H1 (cell line): ENCODE results near the gene IL31RA. TPM values are rescaled to one million over a fixed set of nuclear protein-coding genes. Genes with fewer than 3 reads are reported as not detected.

Experiments
- CTCF ChIA-PET: fragments of 300-600 bp; sonication (Branson Sonifier 250); formaldehyde crosslinking; loops from one replicate; lab custom pipeline; 2021; ENCODE audit not compliant: partially characterized antibody; lab: Charles Lee
- POLR2A ChIA-PET: fragments of 300-600 bp; sonication (Branson Sonifier 250); formaldehyde crosslinking; loops from one replicate; lab custom pipeline; 2021; ENCODE audit warnings: inconsistent platforms; ENCODE audit not compliant: partially characterized antibody; lab: Charles Lee
- DNase-seq, 2 experiments: peaks; one replicate each; pipeline versions ENCODE4 v3.0.0 to v3.0.0-alpha.2; 2010 to 2022; ENCODE audit warnings: low spot score in 2 of 2, low read depth in 1 of 2, mixed read lengths in 1 of 2
- FAIRE-seq: peaks from 2 replicates; lab custom pipeline; 2011; peaks lifted over from hg19 to GRCh38; lab: Jason Lieb, UNC
- H2AFZ ChIP-seq: 2 replicates; pipeline ENCODE4 v1.8.1; 2012; ENCODE audit warnings: low read length, inconsistent platforms
- H2AK5ac ChIP-seq: 2 replicates; pipeline ENCODE4 v1.6.1; 2013; ENCODE audit warnings: low read depth, low read length
- H2BK120ac ChIP-seq: replicated peaks from 2 replicates; pipeline ENCODE3; 2013; ENCODE audit warnings: low read depth, low read length, inconsistent platforms
- H2BK12ac ChIP-seq: 2 replicates; pipeline ENCODE4 v1.6.1; 2013; ENCODE audit warnings: low read depth, low read length
- H2BK15ac ChIP-seq: 2 replicates; pipeline ENCODE4 v1.6.1; 2013; ENCODE audit warnings: low read length
- H2BK20ac ChIP-seq: 2 replicates; pipeline ENCODE4 v1.6.1; 2013; ENCODE audit warnings: low read length
- H2BK5ac ChIP-seq: 2 replicates; pipeline ENCODE4 v1.6.1; 2013; ENCODE audit warnings: low read depth, low read length
- H3K14ac ChIP-seq: 2 replicates; pipeline ENCODE4 v1.6.1; 2013; ENCODE audit warnings: inconsistent platforms; ENCODE audit not compliant: insufficient read length
- H3K18ac ChIP-seq: 2 replicates; pipeline ENCODE4 v1.6.1; 2013; ENCODE audit warnings: low read length; ENCODE audit errors: extremely low read depth
- H3K23ac ChIP-seq: 2 replicates; pipeline ENCODE4 v1.6.1; 2013; ENCODE audit warnings: inconsistent platforms; ENCODE audit not compliant: insufficient read length
- H3K23me2 ChIP-seq: 2 replicates; pipeline ENCODE4 v1.6.1; 2013; ENCODE audit warnings: low read depth, low read length
- H3K27ac ChIP-seq: 2 replicates; pipeline ENCODE4 v1.6.1; 2011; ENCODE audit warnings: low read depth, low read length, inconsistent platforms
- H3K27me3 ChIP-seq, 4 experiments: replicated peaks in 1 of 4; 1 replicate in 1 of 4; 2 replicates in 3 of 4; pipeline versions ENCODE4 v1.6.1 to v1.8.1; 2011 to 2013; ENCODE audit warnings: low read length in 3 of 4, mild to moderate bottlenecking in 3 of 4, inconsistent platforms in 2 of 4, mixed read lengths in 2 of 4, moderate library complexity in 1 of 4; ENCODE audit not compliant: control insufficient read depth in 3 of 4, insufficient read depth in 3 of 4; ENCODE audit errors: extremely low read depth in 1 of 4
- H3K36me3 ChIP-seq, 4 experiments: 2 replicates each; pipeline versions ENCODE4 v1.6.1 to v1.8.1; 2011 to 2013; ENCODE audit warnings: mild to moderate bottlenecking in 4 of 4, low read length in 3 of 4, moderate library complexity in 2 of 4, control low read depth in 1 of 4, inconsistent platforms in 1 of 4; ENCODE audit not compliant: insufficient read depth in 4 of 4, control insufficient read depth in 2 of 4
- H3K4ac ChIP-seq: replicated peaks from 2 replicates; pipeline ENCODE3; 2013; ENCODE audit warnings: low read length, low read depth, mixed read lengths, inconsistent platforms; ENCODE audit not compliant: insufficient read length
- H3K4me1 ChIP-seq, 4 experiments: replicated peaks in 1 of 4; 1 replicate in 1 of 4; 2 replicates in 3 of 4; pipeline versions ENCODE4 v1.6.1 to v1.8.1; 2011 to 2013; ENCODE audit warnings: low read length in 3 of 4, inconsistent platforms in 2 of 4, mixed read lengths in 1 of 4; ENCODE audit not compliant: insufficient read depth in 4 of 4, control insufficient read depth in 3 of 4
- H3K4me2 ChIP-seq, 2 experiments: 2 replicates each; pipeline versions ENCODE4 v1.6.1 to v1.8.1; 2011 to 2013; ENCODE audit warnings: low read depth in 2 of 2, low read length in 2 of 2, control low read depth in 1 of 2, inconsistent platforms in 1 of 2, mild to moderate bottlenecking in 1 of 2; ENCODE audit not compliant: insufficient read depth in 1 of 2
- H3K4me3 ChIP-seq, 4 experiments: fragments of 200-600, 300-600 bp in 1 of 4; sonication (generic), shearing (Covaris generic), sonication (Bioruptor Twin) in 1 of 4; 2 replicates each; pipeline versions ENCODE4 v1.5.1 to v1.8.1; 2011 to 2016; ENCODE audit warnings: low read length in 4 of 4, low read depth in 3 of 4, control low read depth in 2 of 4, inconsistent platforms in 2 of 4, mild to moderate bottlenecking in 2 of 4, mixed read lengths in 1 of 4, moderate library complexity in 1 of 4; ENCODE audit not compliant: insufficient read depth in 2 of 4; ENCODE audit errors: extremely low read depth in 1 of 4
- H3K56ac ChIP-seq: replicated peaks from 2 replicates; pipeline ENCODE3; 2013; ENCODE audit warnings: low read depth, mild to moderate bottlenecking, mixed read lengths, low read length, inconsistent platforms; ENCODE audit not compliant: insufficient read length
- H3K79me1 ChIP-seq: 2 replicates; pipeline ENCODE4 v1.6.1; 2013; ENCODE audit warnings: low read depth, low read length, control low read depth
- H3K79me2 ChIP-seq, 2 experiments: 2 replicates each; pipeline versions ENCODE4 v1.6.1 to v1.8.1; 2012 to 2013; ENCODE audit warnings: low read length in 2 of 2, mild to moderate bottlenecking in 2 of 2, inconsistent platforms in 1 of 2; ENCODE audit not compliant: insufficient read depth in 2 of 2, control insufficient read depth in 1 of 2
- H3K9ac ChIP-seq, 4 experiments: replicated peaks in 1 of 4; 1 replicate in 1 of 4; 2 replicates in 3 of 4; pipeline versions ENCODE4 v1.6.1 to v1.8.1; 2011 to 2013; ENCODE audit warnings: low read depth in 3 of 4, low read length in 3 of 4, control low read depth in 2 of 4, mild to moderate bottlenecking in 2 of 4, moderate library complexity in 2 of 4, inconsistent platforms in 1 of 4; ENCODE audit errors: extremely low read depth in 1 of 4
- H3K9me3 ChIP-seq, 2 experiments: 2 replicates each; pipeline versions ENCODE4 v1.6.1 to v1.8.1; 2012 to 2013; ENCODE audit warnings: mild to moderate bottlenecking in 2 of 2, moderate library complexity in 2 of 2, control low read depth in 1 of 2, inconsistent platforms in 1 of 2, low read depth in 1 of 2, low read length in 1 of 2, mixed read lengths in 1 of 2; ENCODE audit not compliant: insufficient read depth in 2 of 2
- H4K20me1 ChIP-seq, 2 experiments: replicated peaks in 1 of 2; 2 replicates each; pipeline versions ENCODE3 to v1.8.1; 2011 to 2013; ENCODE audit warnings: inconsistent platforms in 2 of 2, low read length in 2 of 2, mild to moderate bottlenecking in 1 of 2; ENCODE audit not compliant: insufficient read depth in 2 of 2, control insufficient read depth in 1 of 2
- H4K5ac ChIP-seq: 2 replicates; pipeline ENCODE4 v1.6.1; 2013; ENCODE audit warnings: low read length, low read depth, mixed read lengths, inconsistent platforms; ENCODE audit not compliant: insufficient read length
- H4K8ac ChIP-seq: 2 replicates; pipeline ENCODE4 v1.8.0; 2013; ENCODE audit warnings: mild to moderate bottlenecking, moderate library complexity, low read length, inconsistent platforms; ENCODE audit not compliant: insufficient read depth; ENCODE audit errors: extremely low read depth
- H4K91ac ChIP-seq: replicated peaks from 2 replicates; pipeline ENCODE3; 2013; ENCODE audit warnings: low read length, mixed read lengths, inconsistent platforms; ENCODE audit not compliant: insufficient read length
- EGR1 ChIP-seq: IDR thresholded peaks from 2 replicates; pipeline ENCODE4 v1.6.1; 2011; ENCODE audit warnings: low read depth, low read length, borderline replicate concordance
- POLR2AphosphoS5 ChIP-seq: IDR thresholded peaks from 2 replicates; pipeline ENCODE4 v1.6.1; 2011; ENCODE audit warnings: low read depth, low read length
- WGBS, 2 experiments: shearing (Covaris generic) in 1 of 2; methylation state at CpG; one replicate each; pipeline versions ENCODE4 v1.1.6 to v1.1.7; 2013 to 2015; ENCODE audit warnings: low lambda C conversion rate in 2 of 2, mixed read lengths in 2 of 2, inconsistent platforms in 1 of 2, low coverage in 1 of 2, missing lambda C conversion rate in 1 of 2; ENCODE audit not compliant: insufficient replicate concordance in 2 of 2, insufficient coverage in 1 of 2, insufficient read length in 1 of 2; ENCODE audit errors: extremely low coverage in 1 of 2, missing lambda C conversion rate in 1 of 2; 5-methylcytosine and 5-hydroxymethylcytosine counted together
- polyA plus RNA-seq, 7 experiments: library from polyadenylated mRNA; depleted of rRNA in 3 of 7; stranded (reverse) in 5 of 7; unstranded in 2 of 7; fragments of >200 nt in 5 of 7; fragments of 200-250 nt in 2 of 7; gene quantifications; 1 replicate in 5 of 7; 2 replicates in 1 of 7; 4 replicates in 1 of 7; pipeline versions ENCODE4 v1.2.1 to v1.2.3, GENCODE V29; 2011 to 2013; ENCODE audit warnings: missing spikeins in 2 of 7, mixed read lengths in 2 of 7
- total RNA-seq: library from RNA; stranded (reverse); fragmentation: NEBNext Ultra II Directional; extraction: Animal tissue kit (Norgen Biotek cat#: 25700); gene quantifications from 2 replicates; pipeline ENCODE4 v1.2.1, GENCODE V29; 2021

IL31RA gene
- total and polyA plus RNA-seq, 2 of the 8 experiments (the other 6 are each of a cell fraction or from before 2014, with no cell fraction given) = not detected

- H2BK120ac ChIP-seq = no peak overlapping the region
- no peak overlapping the region for H3K23ac ChIP-seq
- H4K91ac ChIP-seq = no peak overlapping the region
- H2AFZ ChIP-seq = no peak overlapping the region
- no peak overlapping the region for H3K4me2 ChIP-seq
- no peak overlapping the region for H3K18ac ChIP-seq
- H2BK15ac ChIP-seq = no peak overlapping the region
- H2AK5ac ChIP-seq = no peak overlapping the region
- no peaks in the 10 kb centered on the region for H3K4me1 ChIP-seq
- WGBS, 2 experiments = 87% methylated on average over 3 of the region's 3 CpGs; no CpG with 5 or more reads in 1 of the 2 experiments
- no peak overlapping the region for H3K56ac ChIP-seq
- no peaks in the 10 kb centered on the region for H4K20me1 ChIP-seq
- FAIRE-seq (no peak), DNase-seq (no peak)
- no peak overlapping the region for H3K9ac ChIP-seq
- H3K14ac ChIP-seq = no peak overlapping the region
- no peak overlapping the region for H4K5ac ChIP-seq
- H3K9me3 ChIP-seq = no peaks in the 10 kb centered on the region
- no peak overlapping the region for H2BK20ac ChIP-seq
- CTCF ChIA-PET = no interaction called here
- H3K79me1 ChIP-seq = no peaks in the 10 kb centered on the region
- no peaks in the 10 kb centered on the region for H3K23me2 ChIP-seq
- H3K36me3 ChIP-seq = no peaks in the 10 kb centered on the region
- POLR2A ChIA-PET = no interaction called here
- H2BK12ac ChIP-seq = no peak overlapping the region
- H3K4ac ChIP-seq = no peak overlapping the region
- no peak overlapping the region for H2BK5ac ChIP-seq
- no peaks in the 10 kb centered on the region for H3K27me3 ChIP-seq
- no peak overlapping the region for H3K27ac ChIP-seq
- no peak overlapping the region for H3K4me3 ChIP-seq
- H4K8ac ChIP-seq = no peak overlapping the region
- TF ChIP-seq POLR2AphosphoS5 (no peak), EGR1 (no peak)
- no peaks in the 10 kb centered on the region for H3K79me2 ChIP-seq
Observed at GRCh38 chr5:55852503-55852902, 1.3 kb downstream of the IL31RA start.
